Epithelial cell of proximal tubule (primary cell): ENCODE results near the gene ARHGAP42. TPM values are rescaled to one million over a fixed set of nuclear protein-coding genes. Genes with fewer than 3 reads are reported as not detected.

Source experiments
- DNase-seq: peaks from one replicate; pipeline ENCODE4 v3.0.0-alpha.2; 2011; ENCODE audit warnings: low read depth
- H3K4me3 ChIP-seq: 2 replicates; pipeline ENCODE4 v1.5.1; 2011; ENCODE audit warnings: low read depth, mild to moderate bottlenecking, low read length
- total RNA-seq: library from RNA; depleted of rRNA; stranded (reverse); fragments of >200 nt; gene quantifications from 2 replicates; pipeline ENCODE4 v1.2.3, GENCODE V29; 2015
- TF ChIP-seq, protein P1 (sequence below): conservative IDR thresholded peaks from 2 replicates; pipeline ENCODE4 v1.5.1; 2012; ENCODE audit warnings: low read depth, mild to moderate bottlenecking, low read length

ARHGAP42 gene
- total RNA-seq, 1 donor from 2014 or later, result 8.0 TPM

DNA sequence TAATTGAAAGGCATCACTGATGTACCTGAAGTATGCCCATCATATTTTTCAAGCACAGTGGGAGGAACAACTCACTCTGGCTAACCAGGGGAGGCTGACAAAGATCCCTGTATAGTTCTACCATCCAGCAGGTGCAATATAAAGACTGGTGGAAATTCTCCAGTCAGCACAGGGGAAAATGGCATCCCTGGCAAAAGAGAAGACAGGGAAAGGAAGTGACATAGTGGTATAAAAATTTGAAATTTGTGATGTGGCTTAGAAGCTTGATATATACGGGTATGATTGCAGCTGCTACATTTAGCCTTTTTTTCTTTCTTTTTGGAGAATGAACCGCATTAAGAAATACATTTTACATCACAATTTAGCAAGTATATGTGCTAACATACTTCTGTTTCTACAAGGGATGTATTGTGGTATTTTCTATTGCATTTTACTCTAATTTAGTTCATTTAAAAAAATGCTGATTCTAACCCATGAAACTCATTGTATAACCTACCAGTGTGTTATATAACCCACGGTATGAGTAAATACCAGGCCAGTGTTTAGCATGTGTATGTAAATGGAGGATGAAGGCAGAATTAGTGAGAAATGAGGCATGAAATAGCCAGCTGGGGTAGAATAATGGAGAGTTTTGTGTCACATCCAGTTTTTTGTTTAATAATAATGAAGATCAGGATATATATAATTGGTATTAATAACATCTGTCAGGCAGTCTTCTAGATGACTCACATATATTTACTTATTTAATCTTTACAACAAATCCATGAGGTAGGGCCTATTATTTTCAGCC, 186.1 kb downstream of the ARHGAP42 start:
- TF ChIP-seq, protein P1, sequence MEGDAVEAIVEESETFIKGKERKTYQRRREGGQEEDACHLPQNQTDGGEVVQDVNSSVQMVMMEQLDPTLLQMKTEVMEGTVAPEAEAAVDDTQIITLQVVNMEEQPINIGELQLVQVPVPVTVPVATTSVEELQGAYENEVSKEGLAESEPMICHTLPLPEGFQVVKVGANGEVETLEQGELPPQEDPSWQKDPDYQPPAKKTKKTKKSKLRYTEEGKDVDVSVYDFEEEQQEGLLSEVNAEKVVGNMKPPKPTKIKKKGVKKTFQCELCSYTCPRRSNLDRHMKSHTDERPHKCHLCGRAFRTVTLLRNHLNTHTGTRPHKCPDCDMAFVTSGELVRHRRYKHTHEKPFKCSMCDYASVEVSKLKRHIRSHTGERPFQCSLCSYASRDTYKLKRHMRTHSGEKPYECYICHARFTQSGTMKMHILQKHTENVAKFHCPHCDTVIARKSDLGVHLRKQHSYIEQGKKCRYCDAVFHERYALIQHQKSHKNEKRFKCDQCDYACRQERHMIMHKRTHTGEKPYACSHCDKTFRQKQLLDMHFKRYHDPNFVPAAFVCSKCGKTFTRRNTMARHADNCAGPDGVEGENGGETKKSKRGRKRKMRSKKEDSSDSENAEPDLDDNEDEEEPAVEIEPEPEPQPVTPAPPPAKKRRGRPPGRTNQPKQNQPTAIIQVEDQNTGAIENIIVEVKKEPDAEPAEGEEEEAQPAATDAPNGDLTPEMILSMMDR, result no peak
- no peak overlapping the region for H3K4me3 ChIP-seq
- no peak for DNase-seq

DNA sequence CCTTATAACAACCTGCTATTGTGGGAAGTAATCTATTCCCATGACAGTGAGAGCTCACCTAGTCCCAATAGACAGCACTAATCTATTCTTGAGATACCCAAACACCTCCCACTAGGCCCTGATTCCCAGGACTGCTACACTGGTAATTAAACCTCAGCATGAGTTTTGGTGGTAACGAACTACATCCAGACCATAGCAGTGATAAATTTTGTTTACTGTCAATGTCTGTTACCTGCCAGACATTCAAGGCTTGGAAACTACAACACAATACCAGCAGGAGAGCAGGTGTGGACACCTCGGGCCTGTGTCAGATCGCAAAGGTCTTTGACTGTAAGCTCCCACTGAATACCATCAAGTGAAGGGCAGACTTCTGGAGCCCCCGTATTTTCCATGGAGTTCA, 187.1 kb downstream of the ARHGAP42 start:
- TF ChIP-seq, protein P1, result no peak
- DNase-seq, result no peak
- H3K4me3 ChIP-seq, result no peak overlapping the region

DNA sequence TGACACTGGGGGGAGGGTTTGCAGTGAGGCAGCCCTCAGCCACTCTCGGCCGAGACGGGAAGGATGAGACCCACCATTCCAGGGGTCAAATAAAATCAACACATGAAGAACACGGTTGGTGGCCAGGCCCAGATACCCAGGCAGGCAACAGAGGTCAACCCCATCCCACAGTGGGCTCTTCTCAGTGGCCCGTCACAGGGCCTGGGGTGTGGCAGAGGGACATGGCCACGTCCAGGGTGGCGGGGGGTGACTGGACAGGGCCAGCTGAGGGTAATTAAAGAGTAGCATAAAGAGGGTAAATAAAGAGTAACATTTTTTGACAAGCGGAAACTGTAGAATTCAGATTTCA, 188.4 kb downstream of the ARHGAP42 start:
- no peak overlapping the region for H3K4me3 ChIP-seq
- TF ChIP-seq, protein P1, result no peak
- no peak for DNase-seq

DNA sequence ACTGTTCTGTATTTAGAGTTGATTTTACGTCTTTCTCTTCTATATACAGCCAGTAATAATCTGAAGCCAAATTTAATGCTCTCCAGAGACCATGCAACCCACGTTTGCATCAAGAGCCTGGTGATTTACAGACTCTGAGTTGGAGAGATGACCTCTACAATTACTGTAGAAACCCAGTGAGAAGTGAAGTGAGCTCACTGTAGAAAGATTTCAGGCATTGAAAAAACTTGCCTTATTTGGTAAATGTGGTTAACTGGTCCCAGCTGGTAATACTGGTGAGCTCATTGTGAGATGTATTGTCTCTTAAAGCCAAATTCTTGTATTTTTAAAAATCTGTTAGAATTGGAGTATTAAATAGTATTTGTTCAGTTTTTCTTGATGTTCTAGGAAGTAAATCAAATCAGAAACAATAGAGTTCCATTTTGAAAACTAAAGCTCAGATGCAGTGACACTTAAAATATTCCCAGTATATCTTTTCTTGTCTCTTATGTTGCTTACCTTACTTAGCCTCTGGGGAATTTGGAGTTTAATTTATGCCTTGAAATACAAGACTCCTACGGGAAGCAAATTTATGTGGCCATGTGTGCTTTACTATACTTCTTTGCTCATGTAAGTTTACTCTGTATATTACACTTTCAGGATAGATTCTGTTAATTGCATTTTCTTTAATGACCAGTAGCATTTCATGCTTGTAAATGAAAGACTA, 189.9 kb downstream of the ARHGAP42 start:
- DNase-seq, result peak; percentile 96
- TF ChIP-seq, protein P1, result no peak
- no peak overlapping the region for H3K4me3 ChIP-seq

DNA sequence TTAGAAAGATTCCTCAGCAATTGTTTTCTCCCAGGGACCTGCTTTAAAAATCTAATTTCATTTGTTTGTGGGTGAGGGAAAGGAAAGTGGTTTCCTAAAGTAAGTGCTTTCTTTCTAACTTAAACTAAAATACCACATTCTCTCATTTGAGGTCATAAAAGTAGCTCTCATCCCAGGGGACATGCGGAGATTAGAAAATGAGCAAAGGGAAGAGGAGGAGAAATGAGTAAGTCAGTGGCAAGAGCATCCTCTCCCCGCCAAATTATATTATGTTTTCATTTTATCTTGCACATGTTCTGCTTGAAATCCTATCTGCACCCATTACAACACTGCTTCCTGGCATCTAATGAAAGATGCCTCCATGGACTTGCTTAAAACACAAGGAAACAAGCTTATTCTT, 191.4 kb downstream of the ARHGAP42 start:
- TF ChIP-seq, protein P1, result no peak
- H3K4me3 ChIP-seq, result no peak overlapping the region
- no peak for DNase-seq

DNA sequence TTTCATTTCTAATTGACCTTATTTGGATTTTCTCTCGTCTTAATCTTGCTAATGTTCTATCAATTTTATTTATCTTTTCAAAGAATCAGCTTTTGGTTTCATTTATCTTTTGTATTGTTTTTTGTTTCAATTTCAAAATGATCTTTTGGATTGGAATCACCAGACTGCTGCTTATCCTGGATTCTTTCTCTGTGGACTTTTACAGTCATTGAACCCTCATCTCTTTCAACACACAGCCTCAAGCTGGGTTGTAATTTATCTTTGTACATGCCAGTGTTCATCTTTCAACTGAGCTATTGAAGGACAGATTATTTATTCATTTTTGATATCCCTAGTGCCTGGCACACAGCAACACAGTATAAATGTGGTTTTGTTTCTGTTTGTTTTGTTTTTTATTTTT, 195.9 kb downstream of the ARHGAP42 start:
- H3K4me3 ChIP-seq, result no peak overlapping the region
- TF ChIP-seq, protein P1, result no peak
- no peak for DNase-seq

DNA sequence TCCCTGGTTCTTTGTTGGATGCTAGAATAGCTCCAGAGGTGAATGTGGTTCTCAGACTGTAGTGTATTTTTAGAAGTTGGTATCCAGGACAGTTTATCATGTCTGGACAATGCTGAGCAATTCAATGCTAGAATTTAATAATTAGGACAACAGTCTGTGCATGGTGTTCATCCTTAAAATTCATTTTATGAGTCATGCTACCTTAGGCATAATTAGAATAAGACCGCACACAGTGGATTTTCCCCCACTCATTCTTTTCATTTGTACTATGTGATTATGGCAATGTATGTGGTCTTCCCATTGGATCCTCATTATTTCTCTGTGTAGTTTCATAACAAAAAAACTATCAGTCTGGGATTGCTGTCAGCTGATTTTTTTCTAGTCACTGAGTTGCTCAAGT, 196.7 kb downstream of the ARHGAP42 start:
- no peak for DNase-seq
- TF ChIP-seq, protein P1, result no peak
- H3K4me3 ChIP-seq, result no peak overlapping the region
